AG09309 (cell line): ENCODE results near the gene KIF2A.

ENCODE experiments used
- DNase-seq: peaks from one replicate; pipeline ENCODE4 v3.0.0-alpha.2; 2010; ENCODE audit warnings: low read depth
- H3K4me3 ChIP-seq: 2 replicates; pipeline ENCODE4 v1.5.1; 2011; ENCODE audit warnings: mild to moderate bottlenecking, low read depth, low read length, moderate library complexity; ENCODE audit not compliant: control insufficient read depth
- CTCF ChIP-seq: IDR thresholded peaks from 2 replicates; pipeline ENCODE4 v1.5.1; 2011; ENCODE audit warnings: mild to moderate bottlenecking, low read depth, low read length, inconsistent platforms; ENCODE audit not compliant: insufficient read depth, control insufficient read depth; ENCODE audit errors: missing control alignments

Gene KIF2A

GRCh38 chr5:62328772-62329491, 22.9 kb downstream of the KIF2A start:
- TF ChIP-seq CTCF: no peak
- DNase-seq: no peak
- H3K4me3 ChIP-seq: no peak overlapping the region

- no peak overlapping the region for H3K4me3 ChIP-seq
- no peak for TF ChIP-seq CTCF
- no peak for DNase-seq
Observed at GRCh38 chr5:62330302-62330701, 24.3 kb downstream of the KIF2A start.

- DNase-seq: no peak
- H3K4me3 ChIP-seq: no peak overlapping the region
- TF ChIP-seq CTCF: no peak
Observed at GRCh38 chr5:62331921-62332320, 25.9 kb downstream of the KIF2A start.

GRCh38 chr5:62333250-62333794, 27.3 kb downstream of the KIF2A start:
- TF ChIP-seq CTCF: no peak
- no peak for DNase-seq
- no peak overlapping the region for H3K4me3 ChIP-seq

GRCh38 chr5:62334082-62334481, 28.1 kb downstream of the KIF2A start:
- TF ChIP-seq CTCF: no peak
- H3K4me3 ChIP-seq: no peak overlapping the region
- no peak for DNase-seq

- DNase-seq: no peak
- no peak overlapping the region for H3K4me3 ChIP-seq
- TF ChIP-seq CTCF: peak; percentile 15
Observed at GRCh38 chr5:62340392-62340791, 34.4 kb downstream of the KIF2A start.
